ENCODE results near the gene CACNG3.
A peak's percentile ranks its signal among the peaks of the same experiment; 100 is the strongest.
"Not testable (repeated sequence)": the region's sequence is repeated elsewhere in the genome, so short reads cannot be mapped to it uniquely, and the experiment has no call there.

CACNG3 gene

GRCh38 chr16:24255456-24256371 is at the start of gene CACNG3:
TSS of gene CACNG3 (plus strand) at chr16:24256335. CDS start at chr16:24256755, 420 bp downstream.
- FAIRE-seq, result no peak
- peak; percentile 85 for DNase-seq (ENCODE audit: low spot score)

DNA sequence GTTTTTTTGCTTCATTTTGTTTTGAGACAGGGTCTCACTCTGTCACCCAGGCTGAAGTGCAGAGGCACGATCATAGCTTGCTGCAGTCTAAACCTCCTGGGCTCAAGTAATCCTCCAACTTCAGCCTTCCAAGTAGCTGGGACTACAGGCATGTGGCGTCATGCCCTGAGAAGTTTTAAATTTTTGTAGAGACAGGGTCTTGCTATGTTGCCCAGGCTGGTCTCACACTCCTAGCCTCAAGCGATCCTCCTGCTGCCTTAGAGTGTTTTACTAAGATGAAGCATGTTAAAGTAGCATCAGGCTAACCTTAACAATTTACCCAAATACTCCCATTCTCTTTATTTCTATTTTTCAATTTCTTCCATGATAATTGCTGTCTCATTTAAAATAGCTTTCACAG is 49.2 kb upstream of the CACNG3 start:
- FAIRE-seq (no peak), DNase-seq (ENCODE audit: low spot score) (no peak)

- DNase-seq (ENCODE audit: low spot score) (no peak), FAIRE-seq (no peak)
Measured at GRCh38 chr16:24208710-24209109, 47.4 kb upstream of the CACNG3 start.

GRCh38 chr16:24214992-24215391 is 41.1 kb upstream of the CACNG3 start:
- DNase-seq (ENCODE audit: low spot score) (no peak), FAIRE-seq (no peak)

- DNase-seq (ENCODE audit: low spot score), result no peak
- FAIRE-seq, result no peak
Measured at GRCh38 chr16:24216961-24217360, 39.2 kb upstream of the CACNG3 start.

GRCh38 chr16:24217461-24217860 is 38.7 kb upstream of the CACNG3 start:
- no peak for DNase-seq (ENCODE audit: low spot score)

GRCh38 chr16:24218299-24218698 is 37.8 kb upstream of the CACNG3 start:
- DNase-seq (ENCODE audit: low spot score) (no peak), FAIRE-seq (no peak)

More at GRCh38 chr16:24217461-24217860, 38.7 kb upstream of the CACNG3 start:
- no peak for FAIRE-seq

GRCh38 chr16:24221219-24221618 is 34.9 kb upstream of the CACNG3 start:
- no peak for FAIRE-seq

DNA sequence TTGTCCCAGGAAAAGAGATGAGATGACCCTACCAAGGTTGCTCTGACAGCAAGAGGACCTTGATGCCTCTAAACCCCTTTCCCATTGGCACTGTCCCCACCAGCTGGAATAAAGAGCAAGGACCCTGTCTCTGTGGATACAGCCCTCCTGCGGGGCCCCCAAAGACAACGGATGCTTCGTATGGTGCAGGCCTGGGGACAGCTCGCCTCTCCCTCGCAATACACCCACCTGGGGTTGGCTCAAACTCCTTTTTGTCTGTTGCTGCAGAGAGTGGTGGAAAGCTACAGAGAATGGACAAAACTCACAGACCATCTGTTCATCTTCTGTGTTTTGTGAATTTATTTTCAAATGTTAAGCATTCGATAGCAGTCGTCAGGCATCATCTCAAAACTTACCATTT is 27.6 kb upstream of the CACNG3 start:
- FAIRE-seq (no peak), DNase-seq (ENCODE audit: low spot score) (no peak)

More at GRCh38 chr16:24221219-24221618, 34.9 kb upstream of the CACNG3 start:
- DNase-seq (ENCODE audit: low spot score), result no peak

- DNase-seq (ENCODE audit: low spot score) (no peak), FAIRE-seq (no peak)
Measured at GRCh38 chr16:24232936-24233335, 23.2 kb upstream of the CACNG3 start.

- no peak for DNase-seq (ENCODE audit: low spot score)
- no peak for FAIRE-seq
Measured at GRCh38 chr16:24234737-24235136, 21.4 kb upstream of the CACNG3 start.

DNA sequence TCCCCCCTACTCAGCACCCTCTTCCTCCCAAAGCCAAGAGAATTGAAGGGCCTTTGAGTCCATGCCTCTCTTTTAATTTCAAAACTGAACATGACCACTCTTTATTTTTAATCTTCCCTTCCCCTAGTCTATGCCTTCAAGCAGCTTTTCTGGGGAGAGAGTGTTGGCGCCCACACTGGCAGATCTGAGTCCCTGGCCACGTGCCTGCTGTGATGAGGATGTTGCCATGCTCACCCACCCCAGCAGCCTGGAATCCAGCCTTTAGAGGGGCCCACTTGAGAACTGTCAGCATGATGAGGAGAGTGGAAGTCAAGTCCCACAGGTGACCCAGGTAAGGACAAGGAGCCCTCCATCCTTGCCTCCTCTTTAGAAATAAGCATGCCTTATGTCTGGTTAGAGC is 20.3 kb upstream of the CACNG3 start:
- no peak for DNase-seq (ENCODE audit: low spot score)
- FAIRE-seq, result no peak

- DNase-seq (ENCODE audit: low spot score); FAIRE-seq: not testable (repeated sequence)
Measured at GRCh38 chr16:24238846-24239245, 17.3 kb upstream of the CACNG3 start.

- FAIRE-seq (no peak), DNase-seq (ENCODE audit: low spot score) (no peak)
Measured at GRCh38 chr16:24246911-24247607, 9.1 kb upstream of the CACNG3 start.

GRCh38 chr16:24253192-24253591 is 2.9 kb upstream of the CACNG3 start:
- FAIRE-seq, result no peak
- peak; percentile 51 for DNase-seq (ENCODE audit: low spot score)

GRCh38 chr16:24257958-24258357 is 1.8 kb downstream of the CACNG3 start:
- DNase-seq (ENCODE audit: low spot score) (no peak), FAIRE-seq (no peak)

DNA sequence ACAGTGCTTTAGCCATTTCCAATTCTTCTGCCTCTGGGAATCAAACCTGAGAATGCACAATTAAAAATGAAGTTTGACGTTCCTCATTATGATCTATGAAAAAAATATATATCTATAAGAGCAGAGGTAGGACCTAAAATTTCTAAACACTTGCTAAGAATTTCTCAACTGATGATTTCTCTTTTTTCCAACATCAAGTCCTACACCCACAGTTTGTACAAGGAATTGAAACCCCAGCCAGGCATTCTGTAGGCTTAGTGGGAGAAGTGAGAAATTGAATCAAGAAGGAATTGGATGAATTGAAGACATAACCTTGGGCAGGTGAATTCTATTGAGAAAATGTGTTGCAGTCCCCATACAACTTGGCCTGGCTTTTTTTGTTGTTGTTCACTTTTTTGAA is 2.7 kb downstream of the CACNG3 start:
- DNase-seq (ENCODE audit: low spot score), result no peak
- no peak for FAIRE-seq

GRCh38 chr16:24262816-24263215 is 6.7 kb downstream of the CACNG3 start:
- no peak for FAIRE-seq
- DNase-seq (ENCODE audit: low spot score), result no peak

- no peak for DNase-seq (ENCODE audit: low spot score)
- FAIRE-seq, result no peak
Measured at GRCh38 chr16:24270721-24271442, 14.7 kb downstream of the CACNG3 start.

GRCh38 chr16:24272379-24272778 is 16.2 kb downstream of the CACNG3 start:
- DNase-seq (ENCODE audit: low spot score), result no peak
- no peak for FAIRE-seq

GRCh38 chr16:24273508-24274182 is 17.5 kb downstream of the CACNG3 start:
- no peak for FAIRE-seq
- DNase-seq (ENCODE audit: low spot score), result peak; percentile 31
